CD4-positive, alpha-beta T cell (primary cell): Measurements from ENCODE around the gene PTPRCAP. TPM values are rescaled to one million over a fixed set of nuclear protein-coding genes. Genes with fewer than 3 reads are reported as not detected.

Experiments used
- ATAC-seq: fragments of 200-7000 bp; cut with Tn5 transposase; one replicate; pipeline ENCODE4 v1.10.0; 2022; ENCODE audit warnings: mild to moderate bottlenecking; ENCODE audit not compliant: poor library complexity
- CTCF ChIA-PET: fragments of 350-600 bp; sonication (Branson Sonifier 250); formaldehyde crosslinking; loops from one replicate; lab custom pipeline; 2021; ENCODE audit warnings: antibody characterized with exemption, inconsistent platforms; lab: Charles Lee
- POLR2A ChIA-PET: fragments of 350-600 bp; sonication (Branson Sonifier 250); formaldehyde crosslinking; loops from one replicate; lab custom pipeline; 2021; ENCODE audit warnings: antibody characterized with exemption, inconsistent platforms; lab: Charles Lee
- DNase-seq, 14 experiments: peaks; one replicate each; pipeline ENCODE4 v3.0.0-alpha.2; 2013 to 2020; ENCODE audit warnings: mixed read lengths in 2 of 14
- H3K27ac ChIP-seq, 2 donors: one replicate each; pipeline versions ENCODE4 v1.5.1 to v1.7.0; 2013; ENCODE audit warnings: low read length in 2 of 2, low read depth in 1 of 2, mild to moderate bottlenecking in 1 of 2
- H3K27me3 ChIP-seq, 2 experiments: 1 replicate in 1 of 2; 2 replicates in 1 of 2; pipeline versions ENCODE4 v1.6.1 to v1.7.0; 2013; ENCODE audit warnings: low read length in 2 of 2, control low read depth in 1 of 2, mild to moderate bottlenecking in 1 of 2, moderate library complexity in 1 of 2; ENCODE audit not compliant: insufficient read depth in 2 of 2, control insufficient read depth in 1 of 2
- H3K36me3 ChIP-seq: one replicate; pipeline ENCODE4 v1.6.1; 2013; ENCODE audit warnings: low read length, control low read depth; ENCODE audit not compliant: insufficient read depth
- H3K4me1 ChIP-seq: one replicate; pipeline ENCODE4 v1.6.1; 2013; ENCODE audit warnings: low read length, control low read depth; ENCODE audit not compliant: insufficient read depth
- H3K4me3 ChIP-seq: one replicate; pipeline ENCODE4 v1.5.1; 2013; ENCODE audit warnings: mild to moderate bottlenecking, low read length, moderate library complexity
- H3K9me3 ChIP-seq, 2 experiments: 1 replicate in 1 of 2; 2 replicates in 1 of 2; pipeline versions ENCODE4 v1.6.1 to v1.7.0; 2013; ENCODE audit warnings: low read length in 2 of 2, mild to moderate bottlenecking in 2 of 2, control low read depth in 1 of 2, moderate library complexity in 1 of 2; ENCODE audit not compliant: control insufficient read depth in 1 of 2, insufficient read depth in 1 of 2
- H3K27ac Mint-ChIP-seq: one replicate; pipeline ENCODE4 v1.8.0; 2020; ENCODE audit warnings: mixed read lengths
- H3K27me3 Mint-ChIP-seq: one replicate; pipeline ENCODE4 v1.8.0; 2021; ENCODE audit warnings: mixed read lengths
- H3K36me3 Mint-ChIP-seq: one replicate; pipeline ENCODE4 v1.8.0; 2021; ENCODE audit warnings: low read depth, mixed read lengths
- H3K4me1 Mint-ChIP-seq: one replicate; pipeline ENCODE4 v1.8.0; 2021; ENCODE audit warnings: low read depth, mixed read lengths
- H3K4me3 Mint-ChIP-seq: one replicate; pipeline ENCODE4 v1.8.0; 2020; ENCODE audit warnings: mild to moderate bottlenecking, mixed read lengths
- H3K9me3 Mint-ChIP-seq: one replicate; pipeline ENCODE4 v1.8.0; 2020; ENCODE audit warnings: mixed read lengths
- CTCF ChIP-seq: fragments of 200-600 bp; IDR thresholded peaks from one replicate; pipeline ENCODE4 v1.8.0; 2022; ENCODE audit warnings: antibody characterized with exemption, mild to moderate bottlenecking
- intact Hi-C, 2 experiments: fragments of 100-400 bp; cut with DNase I in 1 of 2; cut with micrococcal nuclease in 1 of 2; formaldehyde crosslinking; loops; one replicate each; pipeline versions ENCODE4 v1.15.1 to v1.9.0; 2023 to 2025; cut with DNase I, micrococcal nuclease
- total RNA-seq, 174 experiments: library from RNA in 2 of 174; stranded (reverse) in 2 of 174; gene quantifications; one replicate each; pipeline ENCODE4 v1.2.3 and lab custom pipeline; 2021 to 2026

PTPRCAP gene
- total RNA-seq, 2 experiments from 2014 or later, result 129 to 134 TPM

DNA sequence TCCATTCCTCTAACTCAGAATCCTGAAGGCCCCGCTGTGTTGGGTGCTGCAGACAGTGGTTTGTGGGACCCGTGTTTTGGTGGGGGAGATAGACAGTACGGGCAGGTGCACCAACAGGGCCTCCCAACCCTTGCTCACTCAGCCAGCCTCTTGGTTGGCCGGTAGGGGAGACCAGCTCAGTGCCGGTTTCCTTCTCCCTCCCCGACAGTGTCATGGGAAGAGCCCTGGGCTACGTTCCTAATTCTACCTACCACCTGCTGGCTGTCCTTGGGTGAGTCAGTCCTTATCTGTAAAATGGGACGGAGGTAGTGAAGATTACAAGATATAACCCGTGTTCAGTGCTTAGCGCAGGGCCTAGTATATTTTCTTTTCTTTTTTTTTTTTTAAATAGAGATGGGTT, 25.7 kb upstream of the PTPRCAP start:
- H3K27me3 Mint-ChIP-seq, result no peaks in the 10 kb centered on the region
- no peaks in the 10 kb centered on the region for H3K36me3 Mint-ChIP-seq
- Histone ChIP-seq H3K4me3 (no peak overlapping the region), H3K9me3 (no peaks in the 10 kb centered on the region), H3K4me1 (peaks cover 45% of the 10 kb centered on the region), H3K36me3 (peaks cover 6% of the 10 kb centered on the region), H3K27me3 (no peaks in the 10 kb centered on the region), H3K27ac (no peak overlapping the region)
- H3K27ac Mint-ChIP-seq, result peak overlapping the region; percentile 39
- POLR2A ChIA-PET, result interaction anchor here (0.6 to 8.5 kb wide), 4 partner anchors 18 to 166 kb away, joined by 3 to 102 read pairs (median 6); partner anchors contain the start of genes AIP, NUDT8 and PTPRCAP
- peak overlapping the region; percentile 30 for H3K4me3 Mint-ChIP-seq
- CTCF ChIA-PET, result no interaction called here
- no peaks in the 10 kb centered on the region for H3K9me3 Mint-ChIP-seq
- ATAC-seq (no peak), DNase-seq (peak in 1 of 14 experiments; percentile 21)
- peaks cover 41% of the 10 kb centered on the region for H3K4me1 Mint-ChIP-seq
- intact Hi-C loops, result no loop called here
- TF ChIP-seq CTCF, result no peak

GRCh38 chr11:67458266-67458665, 20.8 kb upstream of the PTPRCAP start:
- Mint-ChIP-seq H3K9me3 (no peaks in the 10 kb centered on the region), H3K4me1 (peaks cover 7% of the 10 kb centered on the region), H3K36me3 (no peaks in the 10 kb centered on the region), H3K27me3 (no peaks in the 10 kb centered on the region), H3K27ac (no peak overlapping the region), H3K4me3 (no peak overlapping the region)
- ATAC-seq (no peak), DNase-seq (no peak)
- peaks cover 5% of the 10 kb centered on the region for H3K4me1 ChIP-seq
- intact Hi-C loops, result no loop called here
- no peak overlapping the region for H3K4me3 ChIP-seq
- TF ChIP-seq CTCF, result no peak
- no peak overlapping the region for H3K27ac ChIP-seq
- no peaks in the 10 kb centered on the region for H3K9me3 ChIP-seq
- POLR2A ChIA-PET, result interaction anchor here (0.7 to 16.8 kb wide), 5 partner anchors 9 to 190 kb away, joined by 3 to 110 read pairs (median 4); partner anchors contain the start of gene PTPRCAP
- no peaks in the 10 kb centered on the region for H3K36me3 ChIP-seq
- no peaks in the 10 kb centered on the region for H3K27me3 ChIP-seq
- CTCF ChIA-PET, result interaction anchor here (1.0 kb wide), 1 partner anchor 11 kb away, joined by 3 read pairs; the partner anchor contains the start of gene TMEM134

GRCh38 chr11:67457453-67457852, 20.0 kb upstream of the PTPRCAP start:
- H3K27me3 ChIP-seq, result no peaks in the 10 kb centered on the region
- TF ChIP-seq CTCF, result no peak
- ChIA-PET CTCF (no interaction called here), POLR2A (interaction anchor here (0.7 to 16.8 kb wide), 4 partner anchors 19 to 191 kb away, joined by 3 to 110 read pairs (median 4); partner anchors contain the start of gene PTPRCAP)
- Mint-ChIP-seq H3K4me3 (no peak overlapping the region), H3K4me1 (peaks cover 7% of the 10 kb centered on the region), H3K9me3 (no peaks in the 10 kb centered on the region), H3K36me3 (no peaks in the 10 kb centered on the region), H3K27ac (no peak overlapping the region), H3K27me3 (no peaks in the 10 kb centered on the region)
- no peak overlapping the region for H3K4me3 ChIP-seq
- DNase-seq (no peak), ATAC-seq (no peak)
- H3K4me1 ChIP-seq, result peaks cover 5% of the 10 kb centered on the region
- H3K9me3 ChIP-seq, result no peaks in the 10 kb centered on the region
- intact Hi-C loops, result no loop called here
- no peak overlapping the region for H3K27ac ChIP-seq
- no peaks in the 10 kb centered on the region for H3K36me3 ChIP-seq
